ENCODE measurements around the gene NR4A3. TPM values are rescaled to one million over a fixed set of nuclear protein-coding genes. Genes with fewer than 3 reads are reported as not detected.

NR4A3 gene
- total RNA-seq, 2 experiments from 2014 or later: 0.17 to 0.29 TPM

- no peak overlapping the region for H3K27ac Mint-ChIP-seq
- no peak for DNase-seq
- no peak overlapping the region for H3K4me3 Mint-ChIP-seq
- H3K27me3 Mint-ChIP-seq: peaks cover 10% of the 10 kb centered on the region
- peaks cover 4% of the 10 kb centered on the region for H3K36me3 Mint-ChIP-seq (ENCODE audit: low read depth)
- peaks cover 3% of the 10 kb centered on the region for H3K9me3 Mint-ChIP-seq
- POLR2A ChIA-PET: interaction anchor here (0.5 kb wide), 1 partner anchor 85 kb away, joined by 3 read pairs; no protein-coding TSS in a partner anchor
- H3K4me1 Mint-ChIP-seq: peaks cover 9% of the 10 kb centered on the region
- CTCF ChIA-PET: interaction anchor here (1.4 kb wide), 1 partner anchor 14 kb away, joined by 4 read pairs; no protein-coding TSS in a partner anchor
Observed at GRCh38 chr9:99873531-99873930, 51.8 kb downstream of the NR4A3 start.

- Mint-ChIP-seq H3K36me3 (ENCODE audit: low read depth) (peaks cover 4% of the 10 kb centered on the region), H3K4me3 (no peak overlapping the region), H3K4me1 (peaks cover 4% of the 10 kb centered on the region), H3K27ac (no peak overlapping the region), H3K9me3 (peaks cover 3% of the 10 kb centered on the region), H3K27me3 (peaks cover 10% of the 10 kb centered on the region)
- ChIA-PET POLR2A (interaction anchor here (0.5 kb wide), 1 partner anchor 85 kb away, joined by 3 read pairs; no protein-coding TSS in a partner anchor), CTCF (interaction anchor here (1.4 kb wide), 1 partner anchor 15 kb away, joined by 4 read pairs; no protein-coding TSS in a partner anchor)
- DNase-seq: no peak
Observed at GRCh38 chr9:99873943-99874584, 52.4 kb downstream of the NR4A3 start.

GRCh38 chr9:99876190-99876589 is 54.5 kb downstream of the NR4A3 start:
- Mint-ChIP-seq H3K4me1 (no peaks in the 10 kb centered on the region), H3K9me3 (peaks cover 3% of the 10 kb centered on the region), H3K4me3 (no peak overlapping the region), H3K36me3 (ENCODE audit: low read depth) (peaks cover 4% of the 10 kb centered on the region), H3K27me3 (peaks cover 10% of the 10 kb centered on the region), H3K27ac (no peak overlapping the region)
- DNase-seq: no peak
- CTCF ChIA-PET: interaction anchor here (0.7 to 1.7 kb wide), 2 partner anchors 12 to 23 kb away, joined by 3 to 5 read pairs; no protein-coding TSS in a partner anchor
- POLR2A ChIA-PET: interaction anchor here (0.6 kb wide), 1 partner anchor 31 kb away, joined by 3 read pairs; no protein-coding TSS in a partner anchor

GRCh38 chr9:99878651-99879050 is 57.0 kb downstream of the NR4A3 start:
- DNase-seq: no peak
- no peak overlapping the region for H3K4me3 Mint-ChIP-seq
- H3K4me1 Mint-ChIP-seq: peaks cover 4% of the 10 kb centered on the region
- POLR2A ChIA-PET: no interaction called here
- peaks cover 10% of the 10 kb centered on the region for H3K27me3 Mint-ChIP-seq
- H3K27ac Mint-ChIP-seq: no peak overlapping the region
- peaks cover 4% of the 10 kb centered on the region for H3K36me3 Mint-ChIP-seq (ENCODE audit: low read depth)
- H3K9me3 Mint-ChIP-seq: peaks cover 3% of the 10 kb centered on the region
- CTCF ChIA-PET: no interaction called here

DNA sequence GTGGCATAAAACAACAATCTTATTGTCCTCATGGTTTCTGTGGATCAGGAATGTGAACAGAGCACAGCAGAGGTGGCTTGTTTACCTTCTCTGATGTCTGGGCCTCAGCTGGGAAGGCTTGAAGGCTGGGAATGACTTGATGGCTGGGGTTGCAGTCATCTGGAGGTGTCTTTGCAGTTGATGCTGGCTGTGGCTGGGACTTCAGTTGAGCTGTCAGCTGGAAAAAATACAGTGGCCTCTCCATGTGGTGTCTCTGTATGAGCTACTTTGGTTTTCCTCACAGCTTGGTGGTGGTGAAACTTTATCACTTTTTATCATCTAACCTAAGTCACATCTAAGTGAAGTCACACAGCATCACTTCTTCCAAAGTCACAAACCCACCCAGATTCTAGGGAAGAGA is 60.1 kb downstream of the NR4A3 start:
- ChIA-PET CTCF (no interaction called here), POLR2A (no interaction called here)
- DNase-seq: no peak
- H3K9me3 Mint-ChIP-seq: no peaks in the 10 kb centered on the region
- peaks cover 2% of the 10 kb centered on the region for H3K27me3 Mint-ChIP-seq
- no peak overlapping the region for H3K27ac Mint-ChIP-seq
- no peak overlapping the region for H3K4me3 Mint-ChIP-seq
- H3K4me1 Mint-ChIP-seq: peaks cover 6% of the 10 kb centered on the region
- H3K36me3 Mint-ChIP-seq (ENCODE audit: low read depth): no peaks in the 10 kb centered on the region

- Mint-ChIP-seq H3K27ac (no peak overlapping the region), H3K4me1 (peaks cover 6% of the 10 kb centered on the region), H3K9me3 (no peaks in the 10 kb centered on the region), H3K27me3 (peaks cover 5% of the 10 kb centered on the region), H3K36me3 (ENCODE audit: low read depth) (no peaks in the 10 kb centered on the region), H3K4me3 (no peak overlapping the region)
- ChIA-PET CTCF (interaction anchor here (1.5 to 1.7 kb wide), 2 partner anchors 17 to 20 kb away, joined by 3 to 4 read pairs; no protein-coding TSS in a partner anchor), POLR2A (no interaction called here)
- DNase-seq: no peak
Observed at GRCh38 chr9:99885747-99886146, 64.1 kb downstream of the NR4A3 start.

DNA sequence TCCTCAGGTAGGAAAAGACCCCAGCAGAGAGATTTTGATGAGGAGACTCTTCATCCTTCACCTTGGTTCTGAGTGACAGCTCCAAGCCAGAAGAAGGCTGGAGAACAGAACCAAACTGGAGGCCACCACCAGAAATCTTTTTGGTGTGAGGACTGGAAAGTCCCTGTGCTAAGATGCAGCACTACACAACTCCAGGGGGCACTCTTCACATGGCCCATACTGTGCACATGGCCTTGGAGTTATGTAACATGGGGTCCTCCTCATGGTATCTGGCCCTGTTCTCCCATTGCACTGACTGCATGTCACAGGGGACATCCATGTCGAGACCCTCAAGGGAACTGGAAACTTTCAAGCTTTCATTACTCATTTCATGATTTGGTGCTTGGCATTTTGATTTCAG is 67.4 kb downstream of the NR4A3 start:
- no peak overlapping the region for H3K4me3 Mint-ChIP-seq
- ChIA-PET CTCF (interaction anchor here (0.6 to 2.4 kb wide), 3 partner anchors 14 to 595 kb away, joined by 3 to 5 read pairs (median 3); no protein-coding TSS in a partner anchor), POLR2A (no interaction called here)
- H3K9me3 Mint-ChIP-seq: no peaks in the 10 kb centered on the region
- peaks cover 2% of the 10 kb centered on the region for H3K4me1 Mint-ChIP-seq
- peaks cover 19% of the 10 kb centered on the region for H3K27me3 Mint-ChIP-seq
- H3K36me3 Mint-ChIP-seq (ENCODE audit: low read depth): no peaks in the 10 kb centered on the region
- DNase-seq: no peak
- H3K27ac Mint-ChIP-seq: no peak overlapping the region

- H3K27me3 Mint-ChIP-seq: peaks cover 35% of the 10 kb centered on the region
- CTCF ChIA-PET: interaction anchor here (1.1 kb wide), 1 partner anchor 92 kb away, joined by 3 read pairs; no protein-coding TSS in a partner anchor
- H3K9me3 Mint-ChIP-seq: no peaks in the 10 kb centered on the region
- no peak overlapping the region for H3K27ac Mint-ChIP-seq
- H3K4me3 Mint-ChIP-seq: no peak overlapping the region
- no peaks in the 10 kb centered on the region for H3K4me1 Mint-ChIP-seq
- no peak for DNase-seq
- H3K36me3 Mint-ChIP-seq (ENCODE audit: low read depth): no peaks in the 10 kb centered on the region
- POLR2A ChIA-PET: no interaction called here
Observed at GRCh38 chr9:99894826-99895225, 73.1 kb downstream of the NR4A3 start.

GRCh38 chr9:99895510-99895909 is 73.8 kb downstream of the NR4A3 start:
- Mint-ChIP-seq H3K4me3 (no peak overlapping the region), H3K27ac (no peak overlapping the region), H3K9me3 (no peaks in the 10 kb centered on the region), H3K36me3 (ENCODE audit: low read depth) (no peaks in the 10 kb centered on the region), H3K27me3 (peaks cover 40% of the 10 kb centered on the region), H3K4me1 (no peaks in the 10 kb centered on the region)
- POLR2A ChIA-PET: no interaction called here
- CTCF ChIA-PET: interaction anchor here (1.1 to 1.7 kb wide), 3 partner anchors 10 to 108 kb away, joined by 3 to 5 read pairs (median 4); partner anchors contain the start of gene STX17
- no peak for DNase-seq

- H3K27me3 Mint-ChIP-seq: peaks cover 43% of the 10 kb centered on the region
- ChIA-PET CTCF (interaction anchor here (0.9 to 1.7 kb wide), 3 partner anchors 10 to 108 kb away, joined by 4 to 6 read pairs (median 5); partner anchors contain the start of gene STX17), POLR2A (no interaction called here)
- H3K27ac Mint-ChIP-seq: no peak overlapping the region
- no peak for DNase-seq
- no peaks in the 10 kb centered on the region for H3K4me1 Mint-ChIP-seq
- no peaks in the 10 kb centered on the region for H3K9me3 Mint-ChIP-seq
- no peaks in the 10 kb centered on the region for H3K36me3 Mint-ChIP-seq (ENCODE audit: low read depth)
- H3K4me3 Mint-ChIP-seq: no peak overlapping the region
Observed at GRCh38 chr9:99896119-99896518, 74.4 kb downstream of the NR4A3 start.

DNA sequence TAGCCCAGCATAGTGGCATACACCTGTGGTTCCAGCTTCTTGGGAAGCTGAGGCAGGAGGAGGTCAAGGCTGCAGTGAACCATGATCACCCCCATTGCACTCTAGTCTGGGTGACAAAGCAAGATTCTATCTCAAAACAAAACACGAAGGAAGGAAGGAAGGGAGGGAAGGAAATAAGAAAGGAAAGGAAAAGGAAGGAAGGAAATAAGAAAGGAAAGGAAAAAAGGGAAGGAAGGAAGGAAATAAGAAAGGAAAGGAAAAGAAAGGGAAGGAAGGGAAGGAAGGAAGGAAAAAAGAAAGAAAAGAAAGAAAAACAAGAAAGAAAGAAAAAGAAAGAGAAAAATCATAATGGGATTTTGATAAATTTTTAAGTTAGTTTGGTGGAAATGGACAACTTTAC is 81.7 kb downstream of the NR4A3 start:
- Mint-ChIP-seq H3K4me1 (peaks cover 18% of the 10 kb centered on the region), H3K4me3 (no peak overlapping the region), H3K9me3 (peaks cover 3% of the 10 kb centered on the region), H3K36me3 (ENCODE audit: low read depth) (no peaks in the 10 kb centered on the region), H3K27me3 (peaks cover 28% of the 10 kb centered on the region), H3K27ac (no peak overlapping the region)
- ChIA-PET POLR2A (no interaction called here), CTCF (no interaction called here)
- no peak for DNase-seq

- CTCF ChIA-PET: interaction anchor here (0.7 to 2.6 kb wide), 9 partner anchors 10 to 928 kb away, joined by 3 to 11 read pairs (median 4); no protein-coding TSS in a partner anchor
- no peak for DNase-seq
- H3K36me3 Mint-ChIP-seq (ENCODE audit: low read depth): peaks cover 5% of the 10 kb centered on the region
- peaks cover 26% of the 10 kb centered on the region for H3K4me1 Mint-ChIP-seq
- peaks cover 3% of the 10 kb centered on the region for H3K9me3 Mint-ChIP-seq
- POLR2A ChIA-PET: interaction anchor here (0.7 kb wide), 1 partner anchor 13 kb away, joined by 3 read pairs; no protein-coding TSS in a partner anchor
- H3K27me3 Mint-ChIP-seq: peaks cover 13% of the 10 kb centered on the region
- H3K27ac Mint-ChIP-seq: peak overlapping the region; percentile 98
- H3K4me3 Mint-ChIP-seq: peak overlapping the region; percentile 81
Observed at GRCh38 chr9:99905833-99906402, 84.2 kb downstream of the NR4A3 start.

All from activated CD4-positive, alpha-beta T cell treated with anti-CD3 and anti-CD28 coated beads, Interleukin-2, amount 10 ng/mL, durations not matched to agents 7 days and 5 days (primary cell).